ENCODE measurements around the gene PLA2G7. TPM values are rescaled to one million over a fixed set of nuclear protein-coding genes. Genes with fewer than 3 reads are reported as not detected.

The PLA2G7 gene
- total RNA-seq, 1 experiment from 2014 or later, result 0.41 TPM

DNA sequence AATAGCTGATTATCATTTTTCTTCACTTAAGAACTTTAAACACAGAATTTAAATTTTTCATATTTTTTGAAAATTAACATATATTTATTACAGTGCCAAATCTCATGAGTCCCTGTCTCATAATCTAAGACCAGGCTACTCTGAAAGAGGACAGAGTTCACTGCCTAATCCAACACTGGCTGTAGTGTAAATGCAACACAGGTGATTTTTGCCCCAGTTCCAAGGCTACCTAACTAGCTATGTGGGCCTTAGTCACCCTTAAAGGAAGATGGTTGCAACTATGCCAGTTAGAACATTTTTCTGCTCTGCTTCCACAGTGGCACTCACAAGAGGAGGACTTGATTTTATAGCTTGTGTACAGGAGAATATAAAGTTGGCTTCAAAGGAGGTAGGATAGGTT, 77.5 kb downstream of the PLA2G7 start:
- DNase-seq (ENCODE audit: low read depth, low spot score) (no peak), ATAC-seq (no peak)
- TF ChIP-seq, protein P1, sequence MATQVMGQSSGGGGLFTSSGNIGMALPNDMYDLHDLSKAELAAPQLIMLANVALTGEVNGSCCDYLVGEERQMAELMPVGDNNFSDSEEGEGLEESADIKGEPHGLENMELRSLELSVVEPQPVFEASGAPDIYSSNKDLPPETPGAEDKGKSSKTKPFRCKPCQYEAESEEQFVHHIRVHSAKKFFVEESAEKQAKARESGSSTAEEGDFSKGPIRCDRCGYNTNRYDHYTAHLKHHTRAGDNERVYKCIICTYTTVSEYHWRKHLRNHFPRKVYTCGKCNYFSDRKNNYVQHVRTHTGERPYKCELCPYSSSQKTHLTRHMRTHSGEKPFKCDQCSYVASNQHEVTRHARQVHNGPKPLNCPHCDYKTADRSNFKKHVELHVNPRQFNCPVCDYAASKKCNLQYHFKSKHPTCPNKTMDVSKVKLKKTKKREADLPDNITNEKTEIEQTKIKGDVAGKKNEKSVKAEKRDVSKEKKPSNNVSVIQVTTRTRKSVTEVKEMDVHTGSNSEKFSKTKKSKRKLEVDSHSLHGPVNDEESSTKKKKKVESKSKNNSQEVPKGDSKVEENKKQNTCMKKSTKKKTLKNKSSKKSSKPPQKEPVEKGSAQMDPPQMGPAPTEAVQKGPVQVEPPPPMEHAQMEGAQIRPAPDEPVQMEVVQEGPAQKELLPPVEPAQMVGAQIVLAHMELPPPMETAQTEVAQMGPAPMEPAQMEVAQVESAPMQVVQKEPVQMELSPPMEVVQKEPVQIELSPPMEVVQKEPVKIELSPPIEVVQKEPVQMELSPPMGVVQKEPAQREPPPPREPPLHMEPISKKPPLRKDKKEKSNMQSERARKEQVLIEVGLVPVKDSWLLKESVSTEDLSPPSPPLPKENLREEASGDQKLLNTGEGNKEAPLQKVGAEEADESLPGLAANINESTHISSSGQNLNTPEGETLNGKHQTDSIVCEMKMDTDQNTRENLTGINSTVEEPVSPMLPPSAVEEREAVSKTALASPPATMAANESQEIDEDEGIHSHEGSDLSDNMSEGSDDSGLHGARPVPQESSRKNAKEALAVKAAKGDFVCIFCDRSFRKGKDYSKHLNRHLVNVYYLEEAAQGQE (IDR thresholded peaks at IDR 0.05; ENCODE audit: insufficient read depth in 1 of 2, low read depth in 2 of 2, low read length in 1 of 2), result no peak
- TF ChIP-seq TCF7L2 (IDR thresholded peaks at IDR 0.05; ENCODE audit: low read depth, low read length) (no peak), POLR2AphosphoS5 (IDR thresholded peaks at IDR 0.05; ENCODE audit: low read depth, low read length) (no peak), SIN3A (IDR thresholded peaks at IDR 0.05; ENCODE audit: borderline replicate concordance, insufficient read depth, low read depth, low read length) (no peak)
- TF ChIP-seq, protein P2, sequence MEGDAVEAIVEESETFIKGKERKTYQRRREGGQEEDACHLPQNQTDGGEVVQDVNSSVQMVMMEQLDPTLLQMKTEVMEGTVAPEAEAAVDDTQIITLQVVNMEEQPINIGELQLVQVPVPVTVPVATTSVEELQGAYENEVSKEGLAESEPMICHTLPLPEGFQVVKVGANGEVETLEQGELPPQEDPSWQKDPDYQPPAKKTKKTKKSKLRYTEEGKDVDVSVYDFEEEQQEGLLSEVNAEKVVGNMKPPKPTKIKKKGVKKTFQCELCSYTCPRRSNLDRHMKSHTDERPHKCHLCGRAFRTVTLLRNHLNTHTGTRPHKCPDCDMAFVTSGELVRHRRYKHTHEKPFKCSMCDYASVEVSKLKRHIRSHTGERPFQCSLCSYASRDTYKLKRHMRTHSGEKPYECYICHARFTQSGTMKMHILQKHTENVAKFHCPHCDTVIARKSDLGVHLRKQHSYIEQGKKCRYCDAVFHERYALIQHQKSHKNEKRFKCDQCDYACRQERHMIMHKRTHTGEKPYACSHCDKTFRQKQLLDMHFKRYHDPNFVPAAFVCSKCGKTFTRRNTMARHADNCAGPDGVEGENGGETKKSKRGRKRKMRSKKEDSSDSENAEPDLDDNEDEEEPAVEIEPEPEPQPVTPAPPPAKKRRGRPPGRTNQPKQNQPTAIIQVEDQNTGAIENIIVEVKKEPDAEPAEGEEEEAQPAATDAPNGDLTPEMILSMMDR (IDR thresholded peaks at IDR 0.05), result no peak
- Histone ChIP-seq H3K9me3 (ENCODE audit: control insufficient read depth, insufficient read depth, low read depth, low read length) (no peaks in the 10 kb centered on the region), H3K36me3 (ENCODE audit: control insufficient read depth, insufficient read depth, low read length) (no peaks in the 10 kb centered on the region), H3K4me1 (ENCODE audit: control insufficient read depth, insufficient read depth, low read length) (peaks cover 3% of the 10 kb centered on the region; the same call in 1 of the 2 replicates), H3K27me3 (ENCODE audit: control insufficient read depth, insufficient read depth, low read length) (peaks cover 17% of the 10 kb centered on the region), H3K27ac (ENCODE audit: low read length) (no peak overlapping the region), H3K4me3 (ENCODE audit: low read depth in 2 of 2, low read length in 2 of 2) (no peak overlapping the region)
- BruUV-seq (replicated peaks), result no TSS peak
- in situ Hi-C loops (cut with HindIII; ENCODE audit: low pct_unique_long_range_greater_than_20kb, low sequenced_read_pairs) (no loop called here), intact Hi-C loops (cut with micrococcal nuclease; ENCODE audit: unreplicated experiment) (no loop called here)
- POLR2A ChIA-PET, result no interaction called here
- CTCF ChIA-PET, result no interaction called here

DNA sequence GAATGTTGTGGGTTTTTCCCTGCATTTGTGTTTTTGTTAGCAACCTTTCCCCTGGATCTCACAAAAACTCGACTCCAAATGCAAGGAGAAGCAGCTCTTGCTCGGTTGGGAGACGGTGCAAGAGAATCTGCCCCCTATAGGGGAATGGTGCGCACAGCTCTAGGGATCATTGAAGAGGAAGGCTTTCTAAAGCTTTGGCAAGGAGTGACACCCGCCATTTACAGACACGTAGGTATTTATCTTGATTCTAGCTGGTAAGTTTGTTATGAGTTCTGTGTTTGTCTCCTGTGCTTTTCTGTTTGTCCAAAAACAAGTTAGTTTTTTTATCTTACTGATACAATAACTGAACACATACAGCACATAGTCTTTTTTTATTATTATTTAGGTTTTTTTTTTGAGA, 79.4 kb downstream of the PLA2G7 start:
- TF ChIP-seq, protein P2 (IDR thresholded peaks at IDR 0.05), result peak; percentile 63
- TF ChIP-seq POLR2AphosphoS5 (IDR thresholded peaks at IDR 0.05; ENCODE audit: low read depth, low read length), result no peak
- intact Hi-C loops (cut with micrococcal nuclease; ENCODE audit: unreplicated experiment), result no loop called here
- Histone ChIP-seq H3K27ac (ENCODE audit: low read length) (no peak overlapping the region), H3K4me3 (ENCODE audit: low read depth in 2 of 2, low read length in 2 of 2) (no peak overlapping the region), H3K9me3 (ENCODE audit: control insufficient read depth, insufficient read depth, low read depth, low read length) (no peaks in the 10 kb centered on the region), H3K36me3 (ENCODE audit: control insufficient read depth, insufficient read depth, low read length) (no peaks in the 10 kb centered on the region), H3K27me3 (ENCODE audit: control insufficient read depth, insufficient read depth, low read length) (peaks cover 24% of the 10 kb centered on the region), H3K4me1 (ENCODE audit: control insufficient read depth, insufficient read depth, low read length) (peaks cover 9% of the 10 kb centered on the region)
- no TSS peak for BruUV-seq (replicated peaks)
- ATAC-seq (no peak), DNase-seq (ENCODE audit: low read depth, low spot score) (no peak)
- in situ Hi-C loops (cut with HindIII; ENCODE audit: low pct_unique_long_range_greater_than_20kb, low sequenced_read_pairs), result no loop called here
- ChIA-PET CTCF (no interaction called here), POLR2A (no interaction called here)

Other genes with a start within 250 kb of the PLA2G7 start
- 0.05 TPM for gene RCAN2, start 243.9 kb downstream of the PLA2G7 start, total RNA-seq (2021; ENCODE audit: unreplicated experiment)
- 0.72 TPM for gene CYP39A1, start 82.6 kb downstream of the PLA2G7 start, total RNA-seq (2021; ENCODE audit: unreplicated experiment)
- 0.77 TPM for gene SLC25A27, start 82.4 kb downstream of the PLA2G7 start, total RNA-seq (2021; ENCODE audit: unreplicated experiment)
- not detected for gene TDRD6, start 47.5 kb downstream of the PLA2G7 start, total RNA-seq (2021; ENCODE audit: unreplicated experiment)
- gene ANKRD66, start 11.6 kb upstream of the PLA2G7 start, total RNA-seq (2021; ENCODE audit: unreplicated experiment), result not detected
- gene MEP1A, start 58.0 kb upstream of the PLA2G7 start, total RNA-seq (2021; ENCODE audit: unreplicated experiment), result not detected
- 0.18 TPM for gene ADGRF5, start 186.6 kb upstream of the PLA2G7 start, total RNA-seq (2021; ENCODE audit: unreplicated experiment)

Measured in Panc1 (cell line).